PFSK-1 (cell line): ENCODE data around the gene TP53I13.

Experiments
- POLR2AphosphoS5 ChIP-seq: IDR thresholded peaks from 2 replicates; pipeline ENCODE4 v1.6.1; 2012; ENCODE audit warnings: low read depth, mild to moderate bottlenecking, control low read depth, low read length, moderate library complexity
- SIN3A ChIP-seq: IDR thresholded peaks from 2 replicates; pipeline ENCODE4 v1.6.1; 2012; ENCODE audit warnings: mild to moderate bottlenecking, low read length, moderate library complexity, borderline replicate concordance; ENCODE audit not compliant: insufficient read depth
- TAF1 ChIP-seq: IDR thresholded peaks from 2 replicates; pipeline ENCODE4 v1.6.1; 2012; ENCODE audit warnings: low read length, control low read depth, borderline replicate concordance; ENCODE audit not compliant: insufficient read depth
- TF ChIP-seq, protein P1 (sequence below), 2 experiments: IDR thresholded peaks; 2 replicates each; pipeline versions ENCODE4 v1.6.1 to v1.8.0; 2011 to 2012; ENCODE audit warnings: low read depth in 2 of 2, low read length in 2 of 2, control low read depth in 1 of 2, inconsistent platforms in 1 of 2, mild to moderate bottlenecking in 1 of 2, moderate library complexity in 1 of 2; ENCODE audit not compliant: insufficient read depth in 1 of 2

DNA sequence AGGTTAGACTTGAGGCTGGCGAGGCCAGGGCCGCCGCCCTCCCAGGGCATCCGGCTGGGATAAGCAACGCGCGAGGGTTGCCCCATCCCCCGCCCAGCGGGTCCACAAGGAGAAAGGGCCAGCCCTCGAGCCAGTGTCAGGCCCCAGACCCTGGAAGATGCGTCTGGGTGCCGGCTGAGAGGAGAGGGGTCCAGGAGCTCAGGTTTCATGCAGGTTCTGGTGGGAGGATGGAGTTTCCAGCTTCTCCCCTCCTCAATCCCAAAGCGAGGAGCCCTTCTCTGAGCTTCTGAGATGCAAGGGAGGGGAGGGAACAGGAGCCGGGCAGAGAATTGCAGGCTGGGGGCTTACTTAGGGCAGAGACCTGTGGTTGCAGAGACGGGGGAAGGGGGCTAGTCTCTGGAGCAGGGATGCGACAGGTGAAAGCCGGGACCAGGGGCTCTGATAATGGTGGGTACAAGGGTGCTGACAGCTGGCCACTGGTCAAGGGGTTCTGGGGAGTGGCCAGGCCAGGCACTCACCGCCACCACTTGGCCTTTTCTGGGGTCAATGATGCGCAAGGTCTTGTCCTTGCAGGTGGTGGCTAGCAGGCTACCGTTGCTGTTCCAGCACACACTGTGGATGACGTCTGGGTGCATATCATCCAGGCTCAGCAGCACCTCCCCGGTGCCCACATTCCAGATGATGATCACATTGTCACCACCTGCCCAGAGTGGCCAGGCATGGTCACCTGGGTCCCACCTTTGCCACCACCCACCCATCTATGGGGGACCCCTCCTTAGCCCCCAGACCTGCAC, 50.0 kb downstream of the TP53I13 start:
- TF ChIP-seq, protein P1, sequence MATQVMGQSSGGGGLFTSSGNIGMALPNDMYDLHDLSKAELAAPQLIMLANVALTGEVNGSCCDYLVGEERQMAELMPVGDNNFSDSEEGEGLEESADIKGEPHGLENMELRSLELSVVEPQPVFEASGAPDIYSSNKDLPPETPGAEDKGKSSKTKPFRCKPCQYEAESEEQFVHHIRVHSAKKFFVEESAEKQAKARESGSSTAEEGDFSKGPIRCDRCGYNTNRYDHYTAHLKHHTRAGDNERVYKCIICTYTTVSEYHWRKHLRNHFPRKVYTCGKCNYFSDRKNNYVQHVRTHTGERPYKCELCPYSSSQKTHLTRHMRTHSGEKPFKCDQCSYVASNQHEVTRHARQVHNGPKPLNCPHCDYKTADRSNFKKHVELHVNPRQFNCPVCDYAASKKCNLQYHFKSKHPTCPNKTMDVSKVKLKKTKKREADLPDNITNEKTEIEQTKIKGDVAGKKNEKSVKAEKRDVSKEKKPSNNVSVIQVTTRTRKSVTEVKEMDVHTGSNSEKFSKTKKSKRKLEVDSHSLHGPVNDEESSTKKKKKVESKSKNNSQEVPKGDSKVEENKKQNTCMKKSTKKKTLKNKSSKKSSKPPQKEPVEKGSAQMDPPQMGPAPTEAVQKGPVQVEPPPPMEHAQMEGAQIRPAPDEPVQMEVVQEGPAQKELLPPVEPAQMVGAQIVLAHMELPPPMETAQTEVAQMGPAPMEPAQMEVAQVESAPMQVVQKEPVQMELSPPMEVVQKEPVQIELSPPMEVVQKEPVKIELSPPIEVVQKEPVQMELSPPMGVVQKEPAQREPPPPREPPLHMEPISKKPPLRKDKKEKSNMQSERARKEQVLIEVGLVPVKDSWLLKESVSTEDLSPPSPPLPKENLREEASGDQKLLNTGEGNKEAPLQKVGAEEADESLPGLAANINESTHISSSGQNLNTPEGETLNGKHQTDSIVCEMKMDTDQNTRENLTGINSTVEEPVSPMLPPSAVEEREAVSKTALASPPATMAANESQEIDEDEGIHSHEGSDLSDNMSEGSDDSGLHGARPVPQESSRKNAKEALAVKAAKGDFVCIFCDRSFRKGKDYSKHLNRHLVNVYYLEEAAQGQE (IDR thresholded peaks at IDR 0.05; ENCODE audit: insufficient read depth in 1 of 2, low read depth in 2 of 2, low read length in 2 of 2) = no peak
- TF ChIP-seq TAF1 (no peak), POLR2AphosphoS5 (no peak), SIN3A (no peak)
